NCI-H748 (cell line): ENCODE results near the gene STK32A.
A peak's percentile ranks its signal among the peaks of the same experiment; 100 is the strongest.

Experiments used
- DNase-seq: peaks from one replicate; lab custom pipeline; 2025; ENCODE audit not compliant: unreplicated experiment; lab: John Stamatoyannopoulos, UW

The STK32A gene

DNA sequence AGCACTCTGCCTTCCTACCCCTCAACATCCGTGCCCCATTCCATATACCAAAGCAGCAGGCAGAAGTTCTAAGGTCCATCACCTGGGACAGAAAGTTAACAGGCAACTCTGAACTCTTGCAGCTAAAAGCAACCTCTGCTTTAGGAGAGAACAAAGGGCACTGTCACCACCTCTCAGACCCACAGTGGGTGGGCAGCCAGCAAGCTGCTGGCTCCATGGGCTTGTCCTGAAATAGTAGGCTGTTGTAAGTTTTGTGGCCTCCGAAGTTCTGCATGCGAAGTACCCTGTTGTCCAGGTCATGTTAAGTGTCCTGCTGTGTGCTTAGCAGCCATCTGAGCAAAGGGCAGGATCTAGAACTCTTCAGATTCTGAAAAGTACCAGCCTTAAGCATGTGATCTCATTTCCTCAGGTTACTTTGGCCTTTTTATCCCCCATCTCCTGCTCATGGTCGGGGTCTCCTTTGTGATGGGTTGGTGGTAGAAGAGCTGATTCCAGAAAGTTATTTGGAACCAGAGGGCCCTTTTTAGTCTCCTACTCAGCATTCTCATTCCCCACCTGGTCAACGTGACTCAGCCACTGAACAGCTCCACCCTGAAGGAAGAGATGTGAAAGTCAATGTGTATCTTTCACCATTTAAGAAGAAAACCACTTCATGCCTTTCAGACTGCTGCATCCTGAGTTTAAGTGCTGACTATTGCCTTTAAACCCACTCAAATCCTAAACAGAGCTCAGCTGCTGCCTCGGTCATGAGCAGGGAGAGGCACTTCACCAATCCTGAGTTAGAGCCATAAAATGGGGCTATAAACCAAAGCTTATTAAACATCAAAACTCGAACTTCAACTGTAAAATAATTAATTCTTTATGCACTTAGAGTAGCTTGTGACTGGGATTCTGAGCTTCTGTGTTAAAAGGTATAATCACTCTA lies 153.6 kb downstream of the STK32A start:
- DNase-seq = no peak

GRCh38 chr5:147390654-147391225 lies 155.9 kb downstream of the STK32A start:
- DNase-seq = no peak

DNA sequence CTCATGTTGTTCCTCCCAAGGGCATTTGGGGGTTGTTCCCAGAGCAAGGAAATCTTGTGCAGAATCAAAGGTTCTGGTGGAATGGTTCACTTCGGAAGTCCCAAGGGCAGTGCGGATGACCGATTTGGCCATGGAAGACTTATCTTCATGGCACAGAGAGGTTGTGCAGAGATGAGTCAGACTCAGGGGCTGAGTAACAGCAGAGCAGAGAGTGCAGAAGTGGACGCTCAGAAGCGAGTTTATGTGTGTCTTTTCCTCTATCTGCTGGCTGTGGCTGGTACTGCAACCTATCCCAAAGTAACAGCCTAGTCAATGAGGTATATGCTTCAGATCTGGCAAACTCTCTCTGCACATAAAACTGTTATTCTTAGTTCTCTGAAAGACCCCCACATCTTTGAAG lies 157.0 kb downstream of the STK32A start:
- peak; percentile 30 for DNase-seq

DNA sequence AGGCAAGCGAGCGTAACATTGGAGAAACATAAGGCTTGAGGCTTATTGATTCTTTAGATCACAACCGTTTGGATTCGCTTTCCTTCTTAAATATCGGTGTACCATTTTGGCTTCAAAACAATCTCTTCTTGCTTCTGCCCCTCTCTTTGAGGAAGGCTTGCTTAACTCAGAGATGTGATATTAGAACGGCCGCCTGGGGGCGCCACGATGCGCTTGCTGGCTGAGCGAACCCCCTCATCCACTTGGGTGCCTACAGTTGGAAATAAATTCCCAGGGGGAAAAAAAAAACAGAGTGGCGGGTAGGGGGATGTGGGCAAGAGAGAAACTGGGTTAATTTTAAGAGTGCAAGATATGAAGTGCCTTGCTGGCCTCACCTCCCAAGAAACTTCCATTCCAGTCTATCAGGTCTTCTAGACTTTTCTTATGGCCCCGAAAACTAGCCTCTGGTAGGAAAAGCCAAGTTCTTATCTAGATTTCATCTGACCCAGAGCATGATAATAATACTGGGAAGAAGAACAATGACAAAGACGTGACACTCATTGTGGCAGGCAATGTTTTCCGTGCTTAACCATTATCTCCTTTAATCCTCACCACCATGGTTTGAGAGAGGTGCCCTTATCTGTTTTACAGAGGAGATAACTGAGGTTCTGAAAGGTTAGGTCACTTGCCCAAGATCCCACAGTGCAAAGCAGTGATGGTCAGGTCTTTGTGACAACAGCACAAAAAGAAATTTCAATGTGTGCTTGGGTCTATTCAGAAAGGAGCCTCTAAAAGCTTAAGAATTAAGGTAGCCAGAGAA lies 159.2 kb downstream of the STK32A start:
- DNase-seq = peak; percentile 12

- no peak for DNase-seq
Measured at GRCh38 chr5:147396070-147396823, 161.4 kb downstream of the STK32A start.

GRCh38 chr5:147397616-147398015 lies 162.8 kb downstream of the STK32A start:
- no peak for DNase-seq

DNA sequence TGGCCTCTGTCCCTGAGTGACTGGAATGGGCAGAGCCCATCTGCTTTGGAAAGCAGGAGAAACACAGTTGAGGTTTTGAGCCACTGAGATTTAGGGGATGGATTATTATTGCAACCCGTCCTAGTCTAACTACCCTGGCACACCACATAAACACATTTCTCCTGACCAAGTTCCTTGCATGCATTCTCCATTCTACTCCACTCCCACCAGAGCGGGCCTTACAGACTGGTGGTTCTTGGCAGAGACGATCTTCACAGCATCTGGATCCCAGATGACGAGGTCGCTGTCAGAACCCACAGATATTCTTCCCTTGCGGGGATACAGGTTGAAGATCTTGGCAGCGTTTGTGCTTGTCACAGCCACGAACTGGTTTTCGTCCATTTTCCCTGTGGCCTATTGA lies 164.0 kb downstream of the STK32A start:
- DNase-seq = no peak

DNA sequence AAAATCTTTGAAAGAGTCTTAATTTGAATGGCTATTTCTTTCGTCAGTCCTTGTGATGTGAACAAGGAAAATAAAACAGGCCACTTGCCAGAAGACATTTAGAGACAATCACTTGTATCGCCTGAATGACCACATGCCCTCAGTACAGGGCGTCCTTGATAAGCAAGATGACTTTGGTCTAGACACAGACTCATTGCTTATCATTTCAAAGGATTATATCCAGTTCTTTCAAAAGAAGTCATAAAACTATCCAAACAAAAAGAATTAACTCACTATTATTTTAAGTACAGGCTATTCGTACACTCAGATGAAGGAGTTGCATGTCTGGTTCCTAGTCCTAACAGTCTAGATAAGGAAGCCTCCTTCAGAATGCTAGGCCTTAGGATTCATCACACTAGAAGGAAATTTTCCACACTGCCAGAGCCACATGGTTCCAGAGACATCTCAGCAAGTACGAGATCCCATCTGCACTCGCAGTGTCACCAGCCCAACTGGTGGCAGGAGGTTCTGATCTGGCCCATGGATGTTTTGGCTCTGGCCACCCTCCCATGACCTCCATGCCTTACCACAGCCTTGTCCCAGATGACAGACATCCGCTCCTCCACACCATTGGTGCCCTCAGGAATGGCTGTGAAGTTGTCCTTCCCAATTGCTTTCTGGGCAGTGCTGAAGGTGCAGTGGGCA lies 165.4 kb downstream of the STK32A start:
- no peak for DNase-seq

DNA sequence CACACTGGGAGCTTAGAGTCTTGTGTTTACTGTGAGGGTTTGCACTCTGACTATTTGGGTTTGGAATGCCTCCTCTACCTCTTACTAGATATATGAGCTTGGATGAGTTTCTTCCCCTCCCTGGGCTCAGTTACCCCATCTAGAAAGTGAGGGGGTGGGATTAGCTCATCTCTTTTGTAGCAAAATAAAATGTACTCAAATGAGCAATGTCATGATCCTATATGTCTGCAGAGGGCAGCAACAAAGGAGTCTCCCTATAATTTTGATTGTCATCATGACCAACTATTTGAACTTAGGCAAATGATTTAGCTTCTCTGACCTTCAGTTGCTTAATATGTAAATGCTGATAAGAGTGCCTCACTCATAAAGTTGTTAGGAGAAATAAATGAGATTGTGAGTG lies 166.1 kb downstream of the STK32A start:
- DNase-seq = no peak

GRCh38 chr5:147403651-147404640 lies 169.1 kb downstream of the STK32A start:
- DNase-seq = no peak

DNA sequence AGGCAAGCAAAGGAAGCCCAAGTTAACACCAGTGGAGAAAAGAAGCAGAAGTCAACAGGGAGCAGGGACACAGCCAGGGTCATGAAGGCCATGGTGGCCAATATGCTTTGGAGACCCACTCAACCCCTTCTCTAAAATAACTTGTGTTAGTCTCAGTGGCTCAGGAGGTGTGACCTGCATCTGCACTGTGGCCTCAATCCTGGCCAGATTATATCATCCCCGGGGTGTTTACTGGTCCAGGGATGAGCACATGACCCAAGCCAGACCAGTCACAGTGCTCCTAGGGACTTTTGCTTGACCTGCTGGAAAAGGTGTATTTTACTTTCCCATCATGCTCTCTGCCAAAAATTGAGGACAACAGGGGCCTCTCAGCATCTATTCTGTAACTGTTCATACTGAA lies 169.9 kb downstream of the STK32A start:
- DNase-seq = no peak

- no peak for DNase-seq
Measured at GRCh38 chr5:147406636-147407035, 171.8 kb downstream of the STK32A start.

DNA sequence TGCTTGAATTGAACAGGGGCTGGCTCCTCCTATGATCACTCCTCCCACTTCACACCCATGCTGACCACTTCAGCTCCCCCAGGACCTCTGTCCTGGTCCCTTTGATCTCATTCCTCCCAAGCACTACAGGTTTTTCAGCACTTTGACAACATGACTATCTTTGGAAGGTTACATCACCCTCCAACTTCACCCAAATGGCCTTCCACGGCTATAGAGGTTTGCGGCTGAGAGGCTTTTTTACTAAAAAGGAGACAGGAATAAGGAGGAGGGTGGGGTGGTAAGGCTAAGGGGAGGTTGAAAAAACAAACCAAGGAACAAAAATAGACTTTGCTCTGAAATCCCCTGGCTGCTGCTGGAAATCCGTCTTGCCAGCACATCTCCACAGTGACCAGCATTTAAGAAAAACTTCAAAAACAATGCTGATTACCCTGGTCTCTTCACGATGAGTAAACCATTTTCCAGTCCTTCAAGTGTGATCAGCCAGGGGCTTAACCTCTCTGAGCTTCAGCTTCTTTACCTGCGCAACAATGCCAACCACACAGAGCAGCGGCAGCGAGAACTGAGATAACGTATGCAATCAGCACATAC lies 172.4 kb downstream of the STK32A start:
- DNase-seq = no peak

GRCh38 chr5:147408980-147409379 lies 174.2 kb downstream of the STK32A start:
- DNase-seq = no peak

DNA sequence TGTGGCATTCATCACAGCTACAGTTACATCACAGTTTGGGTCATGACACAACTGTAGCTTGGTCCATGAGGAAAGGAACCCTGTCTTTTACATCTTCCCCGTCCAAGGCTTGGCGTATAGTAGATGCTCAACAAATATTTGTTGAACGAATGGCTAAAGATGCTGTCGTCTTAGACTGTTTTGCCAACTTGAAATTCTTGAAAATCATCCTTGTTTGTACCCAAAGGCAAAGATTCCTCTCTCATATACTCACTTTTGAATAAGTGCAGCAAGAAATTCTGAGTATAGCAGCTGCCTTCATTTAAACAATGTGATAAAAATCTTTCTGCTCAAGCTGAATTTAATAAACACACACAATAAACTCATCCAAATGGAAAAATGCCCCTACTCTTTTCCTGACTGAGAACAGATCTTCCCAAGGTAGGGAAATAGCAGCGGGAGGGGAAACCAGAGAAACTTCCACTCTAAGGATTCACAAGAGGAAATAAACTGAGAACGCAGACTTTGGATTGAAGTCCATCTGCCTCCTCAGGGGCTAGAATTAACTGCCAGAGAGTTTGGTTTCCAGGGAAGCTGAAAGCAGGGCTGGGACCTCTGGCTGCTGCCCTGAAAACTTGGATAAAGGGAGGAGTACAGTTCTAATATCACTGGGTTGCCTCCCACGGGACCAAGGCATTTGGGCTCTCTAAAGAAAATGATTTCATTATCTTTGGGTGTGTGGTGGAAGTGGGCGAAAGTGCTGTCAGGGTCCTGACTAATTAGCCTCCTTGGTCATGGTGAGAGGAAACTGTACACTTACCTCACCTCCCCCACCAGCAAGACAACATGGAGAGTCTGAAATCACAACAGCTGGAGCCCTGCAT lies 175.9 kb downstream of the STK32A start:
- no peak for DNase-seq

DNA sequence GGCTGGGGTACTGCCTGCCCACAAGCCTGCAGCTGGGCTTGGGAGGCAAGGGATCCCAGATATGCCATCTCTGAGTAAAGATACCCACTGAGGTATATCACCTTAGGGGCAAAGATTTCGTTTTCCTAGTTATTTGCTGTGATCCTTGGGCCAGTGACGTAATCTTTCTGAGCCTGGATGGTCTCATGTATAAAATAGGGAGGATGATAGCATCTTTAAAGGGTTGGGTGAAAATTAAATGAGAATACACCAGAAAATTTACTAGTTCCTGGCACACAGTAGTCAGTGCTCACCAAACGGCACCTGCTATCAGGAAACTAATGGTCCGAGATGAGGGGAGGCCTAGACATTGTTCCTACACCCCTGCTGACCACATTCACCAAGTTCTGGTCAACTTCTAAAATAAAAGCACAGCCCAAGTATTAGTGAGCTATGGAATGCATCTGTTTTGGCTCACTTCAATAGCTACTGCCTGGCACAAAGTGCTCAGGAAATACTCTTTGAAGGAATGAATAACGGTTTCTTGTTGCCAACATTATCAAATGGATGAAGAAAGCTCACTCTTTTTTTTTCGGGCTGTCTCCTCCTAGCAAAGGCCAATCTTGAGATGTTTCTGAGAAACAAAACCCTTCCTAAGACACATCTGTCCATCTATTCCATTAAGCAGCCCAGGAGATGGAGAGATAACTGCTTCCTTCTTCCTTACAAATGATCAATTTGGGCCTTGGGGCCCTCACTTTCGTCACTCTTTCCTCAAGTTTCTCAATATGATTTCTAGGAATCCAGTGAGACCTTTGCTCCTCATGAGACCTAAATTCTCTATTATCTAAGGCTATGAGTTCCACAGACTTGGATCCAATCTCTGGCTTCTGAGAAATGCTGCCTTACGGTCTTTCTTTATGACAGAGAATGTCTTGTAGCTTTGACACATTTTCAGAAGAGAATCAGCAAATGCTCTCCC lies 176.8 kb downstream of the STK32A start:
- no peak for DNase-seq

DNA sequence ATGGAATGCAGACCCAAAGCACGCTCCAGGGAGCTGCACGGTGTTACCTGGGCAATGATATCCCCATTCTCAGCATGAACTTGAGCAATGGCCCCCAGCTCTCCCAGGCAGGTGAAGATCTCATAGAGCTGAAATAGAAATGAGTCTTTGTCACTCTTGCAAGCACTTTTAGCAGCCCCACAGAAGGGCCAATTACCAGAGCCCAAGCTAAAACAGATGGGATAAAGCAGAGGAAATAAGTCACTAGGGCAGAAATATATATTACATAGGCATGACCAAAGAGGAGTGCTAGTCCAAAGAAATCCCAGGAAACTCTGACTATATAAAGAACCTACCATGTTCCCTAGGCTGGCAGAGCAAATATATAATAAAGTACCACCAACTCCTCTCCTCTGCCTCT lies 177.7 kb downstream of the STK32A start:
- no peak for DNase-seq
